ENCODE measurements around the gene TMCC1.

DNA sequence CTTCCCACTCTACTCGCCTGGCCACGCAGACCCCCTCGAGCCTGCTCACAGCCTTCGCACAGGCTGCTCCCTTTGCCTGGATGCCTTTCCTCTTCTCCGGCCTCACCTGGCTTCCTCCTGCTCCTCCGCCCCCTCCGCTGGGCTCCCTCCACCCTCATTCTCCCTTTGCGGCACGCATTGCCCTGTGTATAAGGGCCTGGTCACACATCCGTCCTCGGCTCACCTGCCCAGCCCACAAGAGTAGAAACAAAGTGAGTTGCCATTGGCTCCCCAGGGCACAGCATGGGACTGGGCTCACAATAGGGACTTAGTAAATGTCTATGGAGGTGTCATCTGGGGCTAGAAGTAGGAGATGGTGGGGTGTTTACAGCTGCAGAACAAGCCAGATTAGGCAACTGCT, 291.2 kb downstream of the TMCC1 start:
- TF ChIP-seq ARNTL (CRISPR knock-in tag; IDR thresholded peaks at IDR 0.05; ENCODE audit: borderline replicate concordance, low read depth) (no peak), BACH2 (CRISPR knock-in tag; IDR thresholded peaks at IDR 0.05; ENCODE audit: borderline replicate concordance) (no peak)
